GM12891 (cell line): ENCODE results near the gene LPIN1.

ENCODE experiments used
- PAX5 ChIP-seq: IDR thresholded peaks from 2 replicates; pipeline ENCODE4 v1.6.1; 2011; ENCODE audit warnings: low read length, moderate library complexity, mild to moderate bottlenecking; ENCODE audit not compliant: insufficient read depth, severe bottlenecking
- POLR2A ChIP-seq: IDR thresholded peaks from 2 replicates; pipeline ENCODE4 v1.6.1; 2011; ENCODE audit warnings: low read depth, low read length, control low read depth
- POLR2AphosphoS5 ChIP-seq: IDR thresholded peaks from 2 replicates; pipeline ENCODE4 v1.6.1; 2011; ENCODE audit warnings: low read depth, low read length, control low read depth
- POU2F2 ChIP-seq: IDR thresholded peaks from 2 replicates; pipeline ENCODE4 v1.6.1; 2011; ENCODE audit warnings: low read depth, mild to moderate bottlenecking, control low read depth, low read length, moderate library complexity
- TAF1 ChIP-seq: IDR thresholded peaks from 2 replicates; pipeline ENCODE4 v1.6.1; 2011; ENCODE audit warnings: low read depth, low read length, control low read depth

GRCh38 chr2:11784747-11785610 is 38.5 kb downstream of the LPIN1 start:
- no peak for TF ChIP-seq TAF1
- TF ChIP-seq POLR2AphosphoS5: no peak
- TF ChIP-seq POLR2A: no peak
- TF ChIP-seq PAX5: no peak
- no peak for TF ChIP-seq POU2F2
